Smooth muscle cell (in vitro differentiated cells): ENCODE data around the gene MRPL43. TPM values are rescaled to one million over a fixed set of nuclear protein-coding genes. Genes with fewer than 3 reads are reported as not detected.

Experiments
- DNase-seq: peaks from one replicate; lab custom pipeline; 2025; ENCODE audit not compliant: unreplicated experiment; lab: John Stamatoyannopoulos, UW
- H2AFZ ChIP-seq: fragments of 200-600 bp; sonication (generic); 2 replicates; pipeline ENCODE4 v1.6.0; 2016; ENCODE audit warnings: antibody characterized with exemption, low read depth, mild to moderate bottlenecking
- H3F3A ChIP-seq: fragments of 200-600 bp; sonication (generic); 2 replicates; pipeline ENCODE4 v1.6.0; 2017; ENCODE audit warnings: antibody characterized with exemption, low read depth
- H3K27ac ChIP-seq: fragments of 200-600 bp; sonication (generic); 2 replicates; pipeline ENCODE4 v1.5.1; 2016; ENCODE audit warnings: low read depth, mild to moderate bottlenecking
- H3K27me3 ChIP-seq: fragments of 200-600 bp; sonication (generic); 2 replicates; pipeline ENCODE4 v1.6.1; 2016; ENCODE audit warnings: low read depth, mild to moderate bottlenecking
- H3K36me3 ChIP-seq: fragments of 200-600 bp; sonication (generic); 2 replicates; pipeline ENCODE4 v1.5.1; 2016; ENCODE audit warnings: low read depth
- H3K4me1 ChIP-seq: fragments of 200-600 bp; sonication (generic); 2 replicates; pipeline ENCODE4 v1.5.1; 2016; ENCODE audit warnings: low read depth
- H3K4me2 ChIP-seq: fragments of 200-600 bp; sonication (generic); 2 replicates; pipeline ENCODE4 v1.6.0; 2016; ENCODE audit warnings: mild to moderate bottlenecking
- H3K4me3 ChIP-seq: fragments of 200-600 bp; sonication (generic); 2 replicates; pipeline ENCODE4 v1.5.1; 2016; ENCODE audit warnings: mild to moderate bottlenecking
- H3K79me2 ChIP-seq: fragments of 200-600 bp; sonication (generic); 2 replicates; pipeline ENCODE4 v1.6.0; 2016; ENCODE audit warnings: low read depth, mild to moderate bottlenecking
- H3K9ac ChIP-seq: fragments of 200-600 bp; sonication (generic); 2 replicates; pipeline ENCODE4 v1.6.0; 2016; ENCODE audit warnings: low read depth
- H3K9me3 ChIP-seq: fragments of 200-600 bp; sonication (generic); replicated peaks from 2 replicates; pipeline ENCODE4 v1.5.1; 2016; ENCODE audit warnings: low read depth
- H4K20me1 ChIP-seq: fragments of 200-600 bp; sonication (generic); 2 replicates; pipeline ENCODE4 v1.6.0; 2016; ENCODE audit warnings: low read depth
- CTCF ChIP-seq: fragments of 200-600 bp; sonication (generic); IDR thresholded peaks from 2 replicates; pipeline ENCODE4 v1.5.1; 2017; ENCODE audit warnings: borderline replicate concordance, mild to moderate bottlenecking, antibody characterized with exemption; ENCODE audit not compliant: insufficient read depth, poor library complexity, severe bottlenecking
- WGBS: methylation state at CpG from one replicate; pipeline ENCODE4 v1.1.7; 2016; ENCODE audit warnings: low lambda C conversion rate; 5-methylcytosine and 5-hydroxymethylcytosine counted together
- polyA plus RNA-seq: library from polyadenylated mRNA; unstranded; fragments of >200 nt; fragmentation: Nextera tagmentation; extraction: Ambion mirVana; gene quantifications from 2 replicates; pipeline ENCODE4 v1.2.1, GENCODE V29; 2016
- total RNA-seq: library from RNA; depleted of rRNA; stranded (reverse); fragments of >200 nt; gene quantifications from 2 replicates; pipeline ENCODE4 v1.2.3, GENCODE V29; 2014

The MRPL43 gene
- total and polyA plus RNA-seq, 2 experiments from 2014 or later = 89.9 to 120 TPM

DNA sequence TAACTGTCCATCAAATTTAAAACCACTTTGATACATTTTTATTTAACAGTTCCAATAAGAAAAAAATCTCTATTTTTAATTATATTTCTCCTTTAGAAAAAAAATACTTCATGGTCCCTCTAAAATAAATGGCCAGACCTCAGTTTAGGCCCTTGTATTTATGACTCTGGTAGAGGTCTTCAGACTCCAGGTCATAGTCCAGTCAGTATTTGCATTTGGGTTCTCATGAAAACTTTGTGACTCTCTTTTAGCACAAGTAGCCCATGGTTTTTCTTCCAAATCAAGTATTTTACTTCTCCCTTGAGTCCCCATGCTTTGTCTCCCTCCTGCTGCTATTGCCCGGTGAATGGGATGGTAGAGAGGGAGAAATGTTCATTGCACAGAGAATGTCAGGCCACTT lies 23.5 kb downstream of the MRPL43 start:
- no peak overlapping the region for H3K4me2 ChIP-seq
- no peaks in the 10 kb centered on the region for H3K9me3 ChIP-seq
- H3F3A ChIP-seq = peaks cover 17% of the 10 kb centered on the region
- 100% methylated on average over 1 of the region's 1 CpG for WGBS
- no peaks in the 10 kb centered on the region for H3K4me1 ChIP-seq
- no peak overlapping the region for H3K9ac ChIP-seq
- H3K79me2 ChIP-seq = no peaks in the 10 kb centered on the region
- peaks cover 8% of the 10 kb centered on the region for H3K36me3 ChIP-seq
- H3K27ac ChIP-seq = no peak overlapping the region
- no peaks in the 10 kb centered on the region for H4K20me1 ChIP-seq
- no peaks in the 10 kb centered on the region for H3K27me3 ChIP-seq
- no peak overlapping the region for H2AFZ ChIP-seq
- no peak overlapping the region for H3K4me3 ChIP-seq
- no peak for TF ChIP-seq CTCF
- DNase-seq = no peak

GRCh38 chr10:100962351-100963080 lies 24.8 kb downstream of the MRPL43 start:
- WGBS = 95% methylated on average over 4 of the region's 4 CpGs

GRCh38 chr10:100960251-100960650 lies 27.0 kb downstream of the MRPL43 start:
- H3K9ac ChIP-seq = no peak overlapping the region
- TF ChIP-seq CTCF = no peak

More at GRCh38 chr10:100962351-100963080, 24.8 kb downstream of the MRPL43 start:
- no peaks in the 10 kb centered on the region for H3K27me3 ChIP-seq
- peaks cover 17% of the 10 kb centered on the region for H3F3A ChIP-seq
- H2AFZ ChIP-seq = no peak overlapping the region
- no peaks in the 10 kb centered on the region for H4K20me1 ChIP-seq
- H3K4me3 ChIP-seq = no peak overlapping the region
- no peak overlapping the region for H3K27ac ChIP-seq
- DNase-seq = no peak
- peaks cover 15% of the 10 kb centered on the region for H3K36me3 ChIP-seq
- H3K79me2 ChIP-seq = no peaks in the 10 kb centered on the region
- no peaks in the 10 kb centered on the region for H3K4me1 ChIP-seq
- H3K4me2 ChIP-seq = no peak overlapping the region
- no peaks in the 10 kb centered on the region for H3K9me3 ChIP-seq
- TF ChIP-seq CTCF = no peak
- H3K9ac ChIP-seq = no peak overlapping the region

GRCh38 chr10:100948916-100949315 lies 38.4 kb downstream of the MRPL43 start:
- no peak overlapping the region for H3K4me3 ChIP-seq
- no peak overlapping the region for H3K4me2 ChIP-seq
- no peaks in the 10 kb centered on the region for H3K27me3 ChIP-seq
- no peaks in the 10 kb centered on the region for H4K20me1 ChIP-seq
- no peak overlapping the region for H3K9ac ChIP-seq
- no peaks in the 10 kb centered on the region for H3F3A ChIP-seq
- H3K4me1 ChIP-seq = no peaks in the 10 kb centered on the region
- DNase-seq = no peak
- H2AFZ ChIP-seq = no peak overlapping the region
- no peak for TF ChIP-seq CTCF
- H3K36me3 ChIP-seq = peaks cover 41% of the 10 kb centered on the region
- WGBS = 100% methylated on average over 3 of the region's 3 CpGs
- no peak overlapping the region for H3K27ac ChIP-seq
- no peaks in the 10 kb centered on the region for H3K9me3 ChIP-seq
- no peaks in the 10 kb centered on the region for H3K79me2 ChIP-seq

More at GRCh38 chr10:100960251-100960650, 27.0 kb downstream of the MRPL43 start:
- H3K4me2 ChIP-seq = no peak overlapping the region
- no peaks in the 10 kb centered on the region for H3K79me2 ChIP-seq
- peaks cover 18% of the 10 kb centered on the region for H3K36me3 ChIP-seq
- no peak for DNase-seq
- H4K20me1 ChIP-seq = no peaks in the 10 kb centered on the region
- no peak overlapping the region for H3K4me3 ChIP-seq
- H3K9me3 ChIP-seq = no peaks in the 10 kb centered on the region
- H3K27me3 ChIP-seq = no peaks in the 10 kb centered on the region
- peaks cover 12% of the 10 kb centered on the region for H3F3A ChIP-seq
- H3K27ac ChIP-seq = no peak overlapping the region
- H2AFZ ChIP-seq = no peak overlapping the region
- H3K4me1 ChIP-seq = no peaks in the 10 kb centered on the region
